ENCODE data around the gene PPP1R13L. TPM values are rescaled to one million over a fixed set of nuclear protein-coding genes. Genes with fewer than 3 reads are reported as not detected.

Gene PPP1R13L
- total RNA-seq, 2 donors from 2014 or later: 51.2 to 112 TPM

- H3K27me3 ChIP-seq (replicated peaks; ENCODE audit: insufficient read depth): no peaks in the 10 kb centered on the region
- DNase-seq (ENCODE audit: low spot score) (no peak), ATAC-seq (ENCODE audit: insufficient number of reproducible peaks, low FRiP score, low read depth) (no peak)
- no peaks in the 10 kb centered on the region for H3K4me1 ChIP-seq (ENCODE audit: control insufficient read depth in 1 of 2, low read depth in 2 of 2)
- no peak overlapping the region for H3K4me3 ChIP-seq
- no peak for TF ChIP-seq CTCF (IDR thresholded peaks at IDR 0.05)
- no peak overlapping the region for H3K27ac ChIP-seq
- H3K9me3 ChIP-seq: no peaks in the 10 kb centered on the region
- peaks cover 10% of the 10 kb centered on the region for H3K36me3 ChIP-seq
Measured at GRCh38 chr19:45361608-45362007, 43.3 kb downstream of the PPP1R13L start.

GRCh38 chr19:45358213-45358792 lies 46.6 kb downstream of the PPP1R13L start:
- H3K4me1 ChIP-seq (ENCODE audit: control insufficient read depth in 1 of 2, low read depth in 2 of 2): no peaks in the 10 kb centered on the region
- no peak for TF ChIP-seq CTCF (IDR thresholded peaks at IDR 0.05)
- no peaks in the 10 kb centered on the region for H3K9me3 ChIP-seq
- no peaks in the 10 kb centered on the region for H3K27me3 ChIP-seq (replicated peaks; ENCODE audit: insufficient read depth)
- no peak overlapping the region for H3K27ac ChIP-seq
- no peak for DNase-seq (ENCODE audit: low spot score)
- no peak for ATAC-seq (ENCODE audit: insufficient number of reproducible peaks, low FRiP score, low read depth)
- H3K36me3 ChIP-seq: peaks cover 11% of the 10 kb centered on the region
- no peak overlapping the region for H3K4me3 ChIP-seq

GRCh38 chr19:45357445-45357783 lies 47.5 kb downstream of the PPP1R13L start:
- H3K36me3 ChIP-seq: peaks cover 14% of the 10 kb centered on the region
- no peaks in the 10 kb centered on the region for H3K9me3 ChIP-seq
- no peak for TF ChIP-seq CTCF (IDR thresholded peaks at IDR 0.05)
- ATAC-seq (ENCODE audit: insufficient number of reproducible peaks, low FRiP score, low read depth) (no peak), DNase-seq (ENCODE audit: low spot score) (no peak)
- H3K27me3 ChIP-seq (replicated peaks; ENCODE audit: insufficient read depth): no peaks in the 10 kb centered on the region
- no peak overlapping the region for H3K4me3 ChIP-seq
- H3K4me1 ChIP-seq (ENCODE audit: control insufficient read depth in 1 of 2, low read depth in 2 of 2): no peaks in the 10 kb centered on the region
- H3K27ac ChIP-seq: no peak overlapping the region

GRCh38 chr19:45356760-45357444 lies 48.0 kb downstream of the PPP1R13L start:
- Histone ChIP-seq H3K27ac (no peak overlapping the region), H3K9me3 (no peaks in the 10 kb centered on the region), H3K36me3 (peaks cover 16% of the 10 kb centered on the region), H3K4me1 (ENCODE audit: control insufficient read depth in 1 of 2, low read depth in 2 of 2) (no peaks in the 10 kb centered on the region), H3K4me3 (no peak overlapping the region), H3K27me3 (replicated peaks; ENCODE audit: insufficient read depth) (no peaks in the 10 kb centered on the region)
- no peak for ATAC-seq (ENCODE audit: insufficient number of reproducible peaks, low FRiP score, low read depth)
- no peak for TF ChIP-seq CTCF (IDR thresholded peaks at IDR 0.05)
- DNase-seq (ENCODE audit: low spot score): no peak

- no peak overlapping the region for H3K4me3 ChIP-seq
- no peak for ATAC-seq (ENCODE audit: insufficient number of reproducible peaks, low FRiP score, low read depth)
- H3K27ac ChIP-seq: no peak overlapping the region
- no peaks in the 10 kb centered on the region for H3K4me1 ChIP-seq (ENCODE audit: control insufficient read depth in 1 of 2, low read depth in 2 of 2)
- no peaks in the 10 kb centered on the region for H3K27me3 ChIP-seq (replicated peaks; ENCODE audit: insufficient read depth)
- DNase-seq (ENCODE audit: low spot score): no peak
- H3K36me3 ChIP-seq: peaks cover 13% of the 10 kb centered on the region
- no peak for TF ChIP-seq CTCF (IDR thresholded peaks at IDR 0.05)
- no peaks in the 10 kb centered on the region for H3K9me3 ChIP-seq
Measured at GRCh38 chr19:45355910-45356309, 49.0 kb downstream of the PPP1R13L start.

Data from thoracic aorta (tissue), 2 donors.